GM12891 (cell line): ENCODE data around the gene CTAGE9.
"Not testable (repeated sequence)": the region's sequence is repeated elsewhere in the genome, so short reads cannot be mapped to it uniquely, and the experiment has no call there.

Source experiments
- PAX5 ChIP-seq: IDR thresholded peaks from 2 replicates; pipeline ENCODE4 v1.6.1; 2011; ENCODE audit warnings: low read length, moderate library complexity, mild to moderate bottlenecking; ENCODE audit not compliant: insufficient read depth, severe bottlenecking
- POLR2A ChIP-seq: IDR thresholded peaks from 2 replicates; pipeline ENCODE4 v1.6.1; 2011; ENCODE audit warnings: low read depth, low read length, control low read depth
- POLR2AphosphoS5 ChIP-seq: IDR thresholded peaks from 2 replicates; pipeline ENCODE4 v1.6.1; 2011; ENCODE audit warnings: low read depth, low read length, control low read depth
- POU2F2 ChIP-seq: IDR thresholded peaks from 2 replicates; pipeline ENCODE4 v1.6.1; 2011; ENCODE audit warnings: low read depth, mild to moderate bottlenecking, control low read depth, low read length, moderate library complexity
- SPI1 ChIP-seq: IDR thresholded peaks from 2 replicates; pipeline ENCODE4 v1.6.1; 2011; ENCODE audit warnings: low read depth, low read length, control low read depth
- TAF1 ChIP-seq: IDR thresholded peaks from 2 replicates; pipeline ENCODE4 v1.6.1; 2011; ENCODE audit warnings: low read depth, low read length, control low read depth

- TF ChIP-seq TAF1, POLR2AphosphoS5, POLR2A, SPI1, POU2F2, PAX5: not testable (repeated sequence)
Observed at GRCh38 chr6:131751012-131751715, 40.3 kb upstream of the CTAGE9 start.
